HUES6 (cell line): ENCODE measurements around the gene ZCCHC7.

Source experiments
- H3K27ac ChIP-seq: 2 replicates; pipeline ENCODE4 v1.7.0; 2013; ENCODE audit warnings: low read depth, mild to moderate bottlenecking, low read length, inconsistent platforms
- H3K27me3 ChIP-seq: 2 replicates; pipeline ENCODE4 v1.6.1; 2013; ENCODE audit warnings: low read length; ENCODE audit not compliant: control insufficient read depth, insufficient read depth
- H3K36me3 ChIP-seq: 2 replicates; pipeline ENCODE4 v1.6.1; 2013; ENCODE audit warnings: low read length; ENCODE audit not compliant: control insufficient read depth, insufficient read depth
- H3K4me1 ChIP-seq: 2 replicates; pipeline ENCODE4 v1.6.1; 2013; ENCODE audit warnings: low read length; ENCODE audit not compliant: control insufficient read depth, insufficient read depth
- H3K4me3 ChIP-seq: 2 replicates; pipeline ENCODE4 v1.5.1; 2013; ENCODE audit warnings: low read depth, low read length
- H3K9ac ChIP-seq: one replicate; pipeline ENCODE4 v1.6.1; 2013; ENCODE audit warnings: mild to moderate bottlenecking, low read length
- H3K9me3 ChIP-seq: 2 replicates; pipeline ENCODE4 v1.6.1; 2013; ENCODE audit warnings: low read depth, low read length; ENCODE audit not compliant: control insufficient read depth, insufficient read depth

Gene ZCCHC7

DNA sequence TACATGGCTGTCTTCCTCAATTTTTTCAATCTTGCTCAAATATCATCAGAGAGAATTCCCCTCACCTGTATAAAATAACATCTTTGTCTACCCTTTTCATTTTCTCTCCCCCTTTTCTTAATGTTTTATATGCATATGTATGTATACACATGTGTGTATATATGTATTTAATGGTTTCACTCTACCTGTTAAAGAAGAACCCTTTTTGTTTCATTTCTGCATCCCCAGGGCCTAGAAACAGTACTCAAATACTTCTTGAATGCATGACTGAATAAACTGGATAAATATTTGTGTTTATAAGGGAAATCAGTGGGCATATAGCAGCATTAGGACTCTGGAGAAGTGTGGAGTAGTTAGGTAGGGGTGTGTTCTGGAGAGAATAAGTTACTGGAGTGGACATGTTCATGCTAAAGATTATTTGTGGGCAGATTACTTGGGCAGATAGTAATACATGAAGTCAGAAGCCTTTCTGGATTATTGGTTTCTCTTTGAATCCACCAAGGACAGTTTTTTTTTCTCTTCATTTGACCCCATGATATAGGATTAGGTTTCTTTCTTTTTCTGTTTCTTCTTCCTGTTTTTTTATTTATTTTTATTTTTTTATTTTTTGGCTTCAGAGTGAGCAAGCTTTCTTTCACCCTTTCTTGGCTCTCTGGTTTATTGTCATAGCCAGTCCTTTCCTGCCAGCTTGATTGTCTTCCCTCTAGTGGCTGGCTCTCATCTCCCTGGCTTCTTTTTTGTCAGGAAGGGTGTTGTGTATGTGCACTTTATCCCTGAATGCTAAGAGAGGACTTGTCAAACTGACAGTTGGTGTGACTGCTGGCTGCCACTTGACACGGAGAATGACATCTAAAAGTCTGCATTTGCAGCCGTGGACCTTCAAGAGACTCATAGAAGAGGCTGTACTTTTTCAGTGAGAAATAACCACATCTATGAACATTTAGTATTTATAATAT is 89.3 kb downstream of the ZCCHC7 start:
- no peaks in the 10 kb centered on the region for H3K4me1 ChIP-seq
- H3K9ac ChIP-seq: no peak overlapping the region
- no peaks in the 10 kb centered on the region for H3K27me3 ChIP-seq
- no peaks in the 10 kb centered on the region for H3K36me3 ChIP-seq
- H3K9me3 ChIP-seq: no peaks in the 10 kb centered on the region
- no peak overlapping the region for H3K4me3 ChIP-seq
- no peak overlapping the region for H3K27ac ChIP-seq

DNA sequence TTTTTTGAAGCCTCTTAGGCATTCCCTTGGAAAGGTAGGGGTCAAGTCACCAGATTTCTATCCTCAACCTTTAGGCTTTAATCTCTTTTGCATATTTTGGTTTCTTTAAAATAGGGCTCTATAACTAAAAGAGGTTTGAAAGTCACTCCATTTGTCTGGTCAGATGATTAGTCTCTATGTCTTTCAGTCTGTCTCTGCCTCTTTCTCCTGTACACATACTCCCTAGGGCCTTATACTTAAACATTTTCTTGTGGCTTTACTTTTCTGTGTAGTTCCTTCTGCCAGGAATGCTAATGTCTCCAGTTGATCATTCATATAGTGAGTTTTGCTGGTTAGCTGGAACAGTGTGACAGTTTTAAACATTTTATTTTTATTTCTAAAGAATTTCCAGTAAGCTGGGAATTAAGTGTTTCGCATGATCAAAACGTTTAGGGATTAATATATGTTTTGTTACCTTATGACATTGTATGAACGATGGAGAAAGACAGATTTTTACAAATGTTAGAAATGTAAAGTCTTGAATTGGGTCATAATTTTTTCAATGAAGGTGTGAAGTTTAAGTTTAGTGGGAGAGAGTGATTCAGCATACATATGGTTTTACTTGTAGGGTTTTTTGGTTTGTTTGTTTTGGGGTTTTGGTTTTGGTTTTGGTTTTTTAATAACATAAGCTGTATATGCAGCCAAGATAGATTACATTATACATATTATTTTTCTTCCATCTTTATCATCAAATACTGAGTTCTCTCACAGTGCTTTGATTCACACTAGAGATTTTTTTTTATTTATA is 90.6 kb downstream of the ZCCHC7 start:
- Histone ChIP-seq H3K4me1 (no peaks in the 10 kb centered on the region), H3K9me3 (no peaks in the 10 kb centered on the region), H3K36me3 (no peaks in the 10 kb centered on the region), H3K27ac (no peak overlapping the region), H3K9ac (no peak overlapping the region), H3K4me3 (no peak overlapping the region), H3K27me3 (no peaks in the 10 kb centered on the region)

DNA sequence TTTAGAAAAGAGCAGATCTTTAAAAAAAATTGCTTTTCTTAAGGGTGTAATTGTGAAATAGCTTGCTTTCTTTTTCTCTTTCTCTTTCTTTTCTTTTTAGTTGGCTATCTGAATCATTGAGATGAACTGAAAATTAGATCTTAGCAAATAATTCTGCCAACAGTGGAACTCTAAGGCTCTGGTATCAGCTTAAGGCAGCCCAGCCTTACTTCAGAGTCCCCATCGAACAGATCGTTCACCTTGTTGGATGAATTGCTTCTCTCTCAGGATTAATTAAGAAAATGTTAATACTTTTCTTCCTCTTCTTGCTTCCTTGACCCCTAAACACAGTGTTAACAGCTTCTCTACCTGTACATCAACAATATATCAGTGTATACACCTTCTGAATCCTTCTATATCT is 92.1 kb downstream of the ZCCHC7 start:
- Histone ChIP-seq H3K27me3 (no peaks in the 10 kb centered on the region), H3K9ac (no peak overlapping the region), H3K4me1 (no peaks in the 10 kb centered on the region), H3K9me3 (no peaks in the 10 kb centered on the region), H3K4me3 (no peak overlapping the region), H3K36me3 (no peaks in the 10 kb centered on the region), H3K27ac (no peak overlapping the region)

DNA sequence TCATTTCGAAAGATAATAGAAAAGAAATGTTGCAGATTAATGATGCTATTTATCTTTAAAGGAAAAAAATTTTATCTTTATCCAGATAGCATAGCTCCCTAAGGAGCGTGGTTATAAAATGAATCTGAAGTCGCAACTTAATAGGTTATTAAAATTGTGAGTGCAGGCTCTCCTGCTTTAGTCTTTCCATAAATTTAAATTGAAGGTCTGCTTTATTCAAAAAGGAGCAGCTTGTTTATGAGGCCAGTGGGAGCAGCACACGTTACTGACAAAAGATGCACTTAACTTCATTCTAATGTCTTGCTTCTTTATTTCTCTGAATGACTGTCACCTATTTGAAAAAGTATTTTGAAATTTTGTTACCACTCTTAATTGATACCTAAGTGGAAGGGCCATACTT is 95.0 kb downstream of the ZCCHC7 start:
- Histone ChIP-seq H3K9me3 (no peaks in the 10 kb centered on the region), H3K9ac (no peak overlapping the region), H3K27me3 (no peaks in the 10 kb centered on the region), H3K27ac (no peak overlapping the region), H3K36me3 (no peaks in the 10 kb centered on the region), H3K4me1 (no peaks in the 10 kb centered on the region), H3K4me3 (no peak overlapping the region)

DNA sequence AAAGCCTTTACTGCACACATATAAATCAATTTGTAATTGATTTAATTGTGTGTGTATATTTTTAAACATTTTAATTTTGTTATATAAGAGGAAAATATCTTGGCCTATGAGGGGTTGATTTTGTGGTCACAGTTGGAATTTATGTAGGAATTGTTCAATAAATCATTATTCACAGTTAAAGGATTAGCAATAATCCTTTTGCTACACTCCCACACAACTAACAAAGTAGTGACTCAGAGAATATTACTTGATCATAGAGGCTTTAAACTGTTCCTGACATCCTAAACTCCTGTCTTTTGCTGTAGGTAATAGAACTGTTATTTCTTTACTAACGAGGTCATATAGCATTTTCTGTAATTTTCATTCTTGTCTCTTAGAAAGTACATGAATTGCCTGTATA is 95.5 kb downstream of the ZCCHC7 start:
- no peaks in the 10 kb centered on the region for H3K4me1 ChIP-seq
- no peaks in the 10 kb centered on the region for H3K9me3 ChIP-seq
- H3K27ac ChIP-seq: no peak overlapping the region
- no peak overlapping the region for H3K9ac ChIP-seq
- no peak overlapping the region for H3K4me3 ChIP-seq
- H3K36me3 ChIP-seq: no peaks in the 10 kb centered on the region
- H3K27me3 ChIP-seq: no peaks in the 10 kb centered on the region

DNA sequence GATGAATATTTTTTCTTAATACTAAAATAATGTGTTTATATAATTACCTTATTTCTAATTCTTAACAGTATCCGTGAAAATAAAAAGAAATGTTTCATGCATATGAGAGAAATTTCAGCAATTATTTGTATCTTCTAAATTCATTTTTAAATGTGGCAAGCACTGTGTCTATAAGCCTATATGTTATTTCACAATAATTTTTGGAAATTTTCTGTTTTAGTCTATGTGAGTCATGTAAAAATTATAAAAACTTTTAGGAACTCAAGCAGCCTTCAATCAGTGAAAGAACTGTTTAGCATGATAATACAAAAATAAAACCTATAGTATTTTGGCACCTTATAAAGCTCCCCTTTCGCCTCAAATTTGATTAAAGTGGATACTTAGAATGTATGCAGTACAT is 96.8 kb downstream of the ZCCHC7 start:
- no peaks in the 10 kb centered on the region for H3K36me3 ChIP-seq
- H3K9me3 ChIP-seq: no peaks in the 10 kb centered on the region
- H3K27me3 ChIP-seq: no peaks in the 10 kb centered on the region
- H3K4me3 ChIP-seq: no peak overlapping the region
- H3K9ac ChIP-seq: no peak overlapping the region
- H3K27ac ChIP-seq: no peak overlapping the region
- no peaks in the 10 kb centered on the region for H3K4me1 ChIP-seq

GRCh38 chr9:37218800-37219425 is 98.5 kb downstream of the ZCCHC7 start:
- Histone ChIP-seq H3K4me3 (no peak overlapping the region), H3K27me3 (no peaks in the 10 kb centered on the region), H3K4me1 (no peaks in the 10 kb centered on the region), H3K36me3 (no peaks in the 10 kb centered on the region), H3K9me3 (no peaks in the 10 kb centered on the region), H3K9ac (no peak overlapping the region), H3K27ac (no peak overlapping the region)

- Histone ChIP-seq H3K9me3 (no peaks in the 10 kb centered on the region), H3K9ac (no peak overlapping the region), H3K4me3 (no peak overlapping the region), H3K27me3 (no peaks in the 10 kb centered on the region), H3K36me3 (no peaks in the 10 kb centered on the region), H3K4me1 (peaks cover 6% of the 10 kb centered on the region; the same call in 1 of the 2 replicates), H3K27ac (no peak overlapping the region)
Observed at GRCh38 chr9:37220971-37221370, 100.6 kb downstream of the ZCCHC7 start.

- H3K27ac ChIP-seq: no peak overlapping the region
- H3K9ac ChIP-seq: no peak overlapping the region
- H3K27me3 ChIP-seq: no peaks in the 10 kb centered on the region
- H3K36me3 ChIP-seq: no peaks in the 10 kb centered on the region
- no peak overlapping the region for H3K4me3 ChIP-seq
- H3K4me1 ChIP-seq: peaks cover 12% of the 10 kb centered on the region
- H3K9me3 ChIP-seq: no peaks in the 10 kb centered on the region
Observed at GRCh38 chr9:37221489-37222106, 101.2 kb downstream of the ZCCHC7 start.

DNA sequence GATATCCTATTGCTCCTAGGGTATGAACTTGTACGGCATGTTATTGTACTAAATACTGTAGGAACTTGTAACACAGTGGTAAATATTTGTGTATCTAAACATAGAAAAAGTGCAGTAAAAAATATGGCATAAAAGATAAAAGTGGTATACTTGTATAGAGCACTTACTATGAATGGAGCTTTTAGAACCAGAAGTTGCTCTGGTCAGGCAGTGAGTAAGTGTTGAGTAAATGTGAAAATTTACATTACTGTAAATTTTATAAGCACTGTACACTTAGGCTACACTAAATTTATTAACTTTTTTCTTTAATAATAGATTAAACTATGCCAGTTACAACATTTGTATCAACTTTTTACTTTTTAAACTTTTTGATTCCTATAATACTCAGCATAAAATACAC is 109.1 kb downstream of the ZCCHC7 start:
- no peak overlapping the region for H3K4me3 ChIP-seq
- H3K27ac ChIP-seq: no peak overlapping the region
- peaks cover 13% of the 10 kb centered on the region for H3K4me1 ChIP-seq
- no peak overlapping the region for H3K9ac ChIP-seq
- H3K9me3 ChIP-seq: no peaks in the 10 kb centered on the region
- no peaks in the 10 kb centered on the region for H3K36me3 ChIP-seq
- no peaks in the 10 kb centered on the region for H3K27me3 ChIP-seq
